PC-9 (cell line): Measurements from ENCODE around the gene HGS. TPM values are rescaled to one million over a fixed set of nuclear protein-coding genes. Genes with fewer than 3 reads are reported as not detected.
A peak's percentile ranks its signal among the peaks of the same experiment; 100 is the strongest.

Source experiments
- BruUV-seq: library from RNA; stranded (reverse); fragments of 400-500 nt; replicated peaks from 2 replicates; lab custom pipeline; 2021; lab: Mats Ljungman, UMichigan
- CTCF ChIA-PET: fragments of 300-600 bp; sonication (Branson Sonifier 250); formaldehyde crosslinking; loops from one replicate; lab custom pipeline; 2022; ENCODE audit warnings: antibody characterized with exemption; lab: Charles Lee
- POLR2A ChIA-PET: fragments of 300-600 bp; sonication (Branson Sonifier 250); formaldehyde crosslinking; loops from one replicate; lab custom pipeline; 2022; ENCODE audit warnings: antibody characterized with exemption; ENCODE audit not compliant: unreplicated experiment; lab: Charles Lee
- DNase-seq, 2 experiments: peaks; one replicate each; pipeline versions ENCODE4 v3.0.0 to v3.0.0-alpha.2; 2015 to 2022; ENCODE audit warnings: mixed read lengths in 1 of 2
- H2AFZ ChIP-seq: fragments of 200-600 bp; sonication (generic); 2 replicates; pipeline ENCODE4 v1.8.1; 2017; ENCODE audit warnings: antibody characterized with exemption
- H3F3A ChIP-seq: fragments of 200-600 bp; sonication (generic); 2 replicates; pipeline ENCODE4 v1.8.1; 2017; ENCODE audit warnings: antibody characterized with exemption, mild to moderate bottlenecking, low read depth; ENCODE audit not compliant: insufficient read depth
- H3K27ac ChIP-seq: fragments of 200-600 bp; sonication (generic); 2 replicates; pipeline ENCODE4 v1.6.1; 2016; ENCODE audit warnings: mixed run types
- H3K27me3 ChIP-seq: fragments of 200-600 bp; sonication (generic); 2 replicates; pipeline ENCODE4 v1.6.1; 2016; ENCODE audit warnings: low read depth, mixed run types; ENCODE audit not compliant: insufficient read depth
- H3K36me3 ChIP-seq: fragments of 200-600 bp; sonication (generic); 2 replicates; pipeline ENCODE4 v1.6.1; 2016; ENCODE audit warnings: low read depth, mixed run types
- H3K4me1 ChIP-seq: fragments of 200-600 bp; sonication (generic); replicated peaks from 2 replicates; pipeline ENCODE4 v1.6.1; 2016; ENCODE audit warnings: mixed run types; ENCODE audit not compliant: insufficient read depth
- H3K4me2 ChIP-seq: fragments of 200-600 bp; sonication (generic); 2 replicates; pipeline ENCODE4 v1.6.1; 2017; ENCODE audit warnings: mixed run types
- H3K4me3 ChIP-seq: fragments of 200-600 bp; sonication (generic); 2 replicates; pipeline ENCODE4 v1.6.1; 2016; ENCODE audit warnings: mixed run types
- H3K79me2 ChIP-seq: fragments of 200-600 bp; sonication (generic); 2 replicates; pipeline ENCODE4 v1.6.1; 2017; ENCODE audit warnings: low read depth, mixed run types
- H3K9me2 ChIP-seq: fragments of 200-600 bp; sonication (generic); 2 replicates; pipeline ENCODE4 v1.8.1; 2017; ENCODE audit warnings: mild to moderate bottlenecking; ENCODE audit not compliant: insufficient read depth
- H3K9me3 ChIP-seq: fragments of 200-600 bp; sonication (generic); 2 replicates; pipeline ENCODE4 v1.8.1; 2016; ENCODE audit warnings: low read depth; ENCODE audit not compliant: insufficient read depth
- H4K20me1 ChIP-seq: fragments of 200-600 bp; sonication (generic); 2 replicates; pipeline ENCODE4 v1.8.1; 2017; ENCODE audit not compliant: insufficient read depth
- EZH2 ChIP-seq: fragments of 200-600 bp; sonication (generic); IDR thresholded peaks from 2 replicates; pipeline ENCODE4 v1.8.0; 2017; ENCODE audit warnings: antibody characterized with exemption, low read depth
- intact Hi-C: fragments of 100-400 bp; cut with micrococcal nuclease; formaldehyde crosslinking; loops from one replicate; pipeline ENCODE4 v1.10.0; 2022; ENCODE audit not compliant: unreplicated experiment
- total RNA-seq: library from RNA; stranded (reverse); gene quantifications from 2 replicates; pipeline ENCODE4 v1.2.3, GENCODE V29; 2021
- TF ChIP-seq, protein P1 (sequence below): fragments of 200-600 bp; sonication (generic); conservative IDR thresholded peaks from 2 replicates; pipeline ENCODE4 v1.6.1; 2017; ENCODE audit warnings: mixed run types, antibody characterized with exemption, mild to moderate bottlenecking, moderate library complexity

The HGS gene
- total RNA-seq, 1 experiment from 2014 or later: 166 TPM

DNA sequence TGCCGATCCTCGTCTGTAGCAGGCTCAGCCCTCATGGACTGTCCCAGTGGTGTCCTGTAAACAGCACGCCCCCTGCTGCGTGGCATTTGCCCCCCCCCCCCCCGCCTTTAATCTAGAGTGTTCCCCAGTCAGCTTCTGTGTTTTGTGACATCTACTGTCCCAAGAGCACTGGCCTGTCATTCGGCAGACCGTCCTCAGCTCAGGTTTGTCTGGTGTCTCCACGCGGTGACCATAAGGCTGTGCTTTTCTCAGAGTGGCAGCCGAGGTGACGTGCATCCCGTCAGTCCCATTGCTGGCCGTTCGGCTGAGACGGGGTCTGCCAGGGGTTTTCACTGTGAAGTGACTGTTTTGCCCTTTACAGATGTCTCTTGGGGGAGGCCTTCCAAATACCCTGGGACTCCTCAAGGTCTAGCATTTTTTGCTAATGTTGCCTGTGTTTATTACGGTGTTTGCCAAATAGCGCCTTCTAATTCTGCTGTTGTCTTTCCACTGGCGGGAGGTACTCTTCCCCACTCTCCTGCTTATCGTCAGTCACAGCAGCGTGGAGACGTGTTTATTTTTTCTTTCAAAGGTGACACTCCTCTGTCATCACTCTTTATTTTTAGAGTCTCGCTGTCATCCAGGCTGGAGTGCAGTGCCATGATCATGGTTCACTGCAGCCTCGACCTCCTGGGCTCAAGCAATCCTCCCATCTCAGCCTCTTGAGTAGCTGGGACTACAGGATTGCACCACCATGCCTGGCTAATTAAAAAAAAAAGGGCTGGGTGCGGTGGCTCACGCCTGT is 13.6 kb downstream of the HGS start:
- ChIA-PET CTCF (no interaction called here), POLR2A (no interaction called here)
- Histone ChIP-seq H4K20me1 (peaks cover 4% of the 10 kb centered on the region; the same call in 1 of the 2 replicates), H3K4me3 (no peak overlapping the region), H2AFZ (no peak overlapping the region), H3K4me1 (peaks cover 7% of the 10 kb centered on the region; the same call in 1 of the 2 replicates), H3K27me3 (no peaks in the 10 kb centered on the region), H3K36me3 (no peaks in the 10 kb centered on the region), H3K9me3 (no peaks in the 10 kb centered on the region), H3F3A (peaks cover 10% of the 10 kb centered on the region), H3K27ac (no peak overlapping the region), H3K79me2 (peaks cover 19% of the 10 kb centered on the region), H3K4me2 (no peak overlapping the region), H3K9me2 (no peaks in the 10 kb centered on the region)
- BruUV-seq: no TSS peak
- intact Hi-C loops: no loop called here
- no peak for DNase-seq
- TF ChIP-seq, protein P1, sequence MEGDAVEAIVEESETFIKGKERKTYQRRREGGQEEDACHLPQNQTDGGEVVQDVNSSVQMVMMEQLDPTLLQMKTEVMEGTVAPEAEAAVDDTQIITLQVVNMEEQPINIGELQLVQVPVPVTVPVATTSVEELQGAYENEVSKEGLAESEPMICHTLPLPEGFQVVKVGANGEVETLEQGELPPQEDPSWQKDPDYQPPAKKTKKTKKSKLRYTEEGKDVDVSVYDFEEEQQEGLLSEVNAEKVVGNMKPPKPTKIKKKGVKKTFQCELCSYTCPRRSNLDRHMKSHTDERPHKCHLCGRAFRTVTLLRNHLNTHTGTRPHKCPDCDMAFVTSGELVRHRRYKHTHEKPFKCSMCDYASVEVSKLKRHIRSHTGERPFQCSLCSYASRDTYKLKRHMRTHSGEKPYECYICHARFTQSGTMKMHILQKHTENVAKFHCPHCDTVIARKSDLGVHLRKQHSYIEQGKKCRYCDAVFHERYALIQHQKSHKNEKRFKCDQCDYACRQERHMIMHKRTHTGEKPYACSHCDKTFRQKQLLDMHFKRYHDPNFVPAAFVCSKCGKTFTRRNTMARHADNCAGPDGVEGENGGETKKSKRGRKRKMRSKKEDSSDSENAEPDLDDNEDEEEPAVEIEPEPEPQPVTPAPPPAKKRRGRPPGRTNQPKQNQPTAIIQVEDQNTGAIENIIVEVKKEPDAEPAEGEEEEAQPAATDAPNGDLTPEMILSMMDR: no peak
- TF ChIP-seq EZH2: no peak

- ChIA-PET POLR2A (interaction anchor here (0.7 kb wide), 1 partner anchor 9 kb away, joined by 4 read pairs; no protein-coding TSS in a partner anchor), CTCF (no interaction called here)
- intact Hi-C loops: no loop called here
- Histone ChIP-seq H3K9me2 (no peaks in the 10 kb centered on the region), H3K4me2 (peak overlapping the region; percentile 91; the same call in 1 of the 2 replicates), H3K4me3 (no peak overlapping the region), H3K36me3 (no peaks in the 10 kb centered on the region), H3K27ac (no peak overlapping the region), H3K9me3 (no peaks in the 10 kb centered on the region), H3F3A (peaks cover 22% of the 10 kb centered on the region), H2AFZ (no peak overlapping the region), H3K4me1 (peaks cover 7% of the 10 kb centered on the region), H3K27me3 (no peaks in the 10 kb centered on the region), H4K20me1 (peaks cover 4% of the 10 kb centered on the region; the same call in 1 of the 2 replicates), H3K79me2 (peaks cover 45% of the 10 kb centered on the region)
- BruUV-seq: no TSS peak
- TF ChIP-seq, protein P1: no peak
- TF ChIP-seq EZH2: no peak
- DNase-seq: no peak
These were observed 16.8 kb downstream of the HGS start for GRCh38 chr17:81700353-81701287.

DNA sequence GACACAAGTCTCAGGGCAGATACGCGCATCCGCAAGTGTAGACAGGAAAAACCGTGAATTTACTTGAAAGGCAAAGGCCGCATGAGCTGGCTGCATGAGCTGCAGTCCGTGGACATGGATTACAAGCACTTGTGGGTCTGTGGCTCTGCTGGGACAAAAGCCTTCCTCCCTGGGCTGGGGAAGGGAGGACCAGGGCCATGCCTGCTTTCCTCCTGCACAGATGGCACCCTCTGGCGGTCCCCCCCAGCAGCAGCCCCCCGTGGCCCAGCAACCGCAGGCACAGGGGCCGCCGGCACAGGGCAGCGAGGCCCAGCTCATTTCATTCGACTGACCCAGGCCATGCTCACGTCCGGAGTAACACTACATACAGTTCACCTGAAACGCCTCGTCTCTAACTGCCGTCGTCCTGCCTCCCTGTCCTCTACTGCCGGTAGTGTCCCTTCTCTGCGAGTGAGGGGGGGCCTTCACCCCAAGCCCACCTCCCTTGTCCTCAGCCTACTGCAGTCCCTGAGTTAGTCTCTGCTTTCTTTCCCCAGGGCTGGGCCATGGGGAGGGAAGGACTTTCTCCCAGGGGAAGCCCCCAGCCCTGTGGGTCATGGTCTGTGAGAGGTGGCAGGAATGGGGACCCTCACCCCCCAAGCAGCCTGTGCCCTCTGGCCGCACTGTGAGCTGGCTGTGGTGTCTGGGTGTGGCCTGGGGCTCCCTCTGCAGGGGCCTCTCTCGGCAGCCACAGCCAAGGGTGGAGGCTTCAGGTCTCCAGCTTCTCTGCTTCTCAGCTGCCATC is 17.7 kb downstream of the HGS start:
- TF ChIP-seq, protein P1: no peak
- TF ChIP-seq EZH2: no peak
- Histone ChIP-seq H3K4me2 (peak overlapping the region; percentile 91), H2AFZ (no peak overlapping the region), H3K4me3 (peak overlapping the region; percentile 90), H3K9me2 (no peaks in the 10 kb centered on the region), H3K4me1 (peaks cover 7% of the 10 kb centered on the region), H3K9me3 (no peaks in the 10 kb centered on the region), H3F3A (peaks cover 22% of the 10 kb centered on the region), H3K79me2 (peaks cover 47% of the 10 kb centered on the region), H3K27me3 (no peaks in the 10 kb centered on the region), H4K20me1 (peaks cover 4% of the 10 kb centered on the region; the same call in 1 of the 2 replicates), H3K27ac (no peak overlapping the region), H3K36me3 (no peaks in the 10 kb centered on the region)
- CTCF ChIA-PET: no interaction called here
- no peak for DNase-seq
- POLR2A ChIA-PET: no interaction called here
- intact Hi-C loops: no loop called here
- BruUV-seq: no TSS peak
